HL-60 (cell line): ENCODE results near the gene TPPP.

Experiments
- GABPA ChIP-seq: IDR thresholded peaks from 2 replicates; pipeline ENCODE4 v1.6.1; 2012; ENCODE audit warnings: low read depth
- POLR2AphosphoS5 ChIP-seq: IDR thresholded peaks from 2 replicates; pipeline ENCODE4 v1.6.1; 2012; ENCODE audit warnings: low read depth
- REST ChIP-seq: IDR thresholded peaks from 2 replicates; pipeline ENCODE4 v1.6.1; 2012; ENCODE audit warnings: low read depth; ENCODE audit not compliant: insufficient replicate concordance
- TF ChIP-seq, protein P1 (sequence below): IDR thresholded peaks from one replicate; pipeline ENCODE4 v1.5.1; 2011; ENCODE audit warnings: low read length, control low read depth, inconsistent platforms; ENCODE audit not compliant: insufficient read depth

GRCh38 chr5:672329-673160, 20.6 kb downstream of the TPPP start:
- TF ChIP-seq, protein P1, sequence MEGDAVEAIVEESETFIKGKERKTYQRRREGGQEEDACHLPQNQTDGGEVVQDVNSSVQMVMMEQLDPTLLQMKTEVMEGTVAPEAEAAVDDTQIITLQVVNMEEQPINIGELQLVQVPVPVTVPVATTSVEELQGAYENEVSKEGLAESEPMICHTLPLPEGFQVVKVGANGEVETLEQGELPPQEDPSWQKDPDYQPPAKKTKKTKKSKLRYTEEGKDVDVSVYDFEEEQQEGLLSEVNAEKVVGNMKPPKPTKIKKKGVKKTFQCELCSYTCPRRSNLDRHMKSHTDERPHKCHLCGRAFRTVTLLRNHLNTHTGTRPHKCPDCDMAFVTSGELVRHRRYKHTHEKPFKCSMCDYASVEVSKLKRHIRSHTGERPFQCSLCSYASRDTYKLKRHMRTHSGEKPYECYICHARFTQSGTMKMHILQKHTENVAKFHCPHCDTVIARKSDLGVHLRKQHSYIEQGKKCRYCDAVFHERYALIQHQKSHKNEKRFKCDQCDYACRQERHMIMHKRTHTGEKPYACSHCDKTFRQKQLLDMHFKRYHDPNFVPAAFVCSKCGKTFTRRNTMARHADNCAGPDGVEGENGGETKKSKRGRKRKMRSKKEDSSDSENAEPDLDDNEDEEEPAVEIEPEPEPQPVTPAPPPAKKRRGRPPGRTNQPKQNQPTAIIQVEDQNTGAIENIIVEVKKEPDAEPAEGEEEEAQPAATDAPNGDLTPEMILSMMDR, result no peak
- TF ChIP-seq POLR2AphosphoS5 (no peak; the same call in 1 of the 2 replicates), REST (no peak), GABPA (no peak)
